ENCODE data around the gene ZNRD2.

Gene ZNRD2

GRCh38 chr11:65538232-65538914 lies 31.9 kb upstream of the ZNRD2 start:
- DNase-seq = no peak

GRCh38 chr11:65538915-65539743 lies 31.1 kb upstream of the ZNRD2 start:
- no peak for DNase-seq

- DNase-seq = no peak
These were observed 30.5 kb upstream of the ZNRD2 start for GRCh38 chr11:65539744-65540289.

GRCh38 chr11:65540290-65541092 lies 29.8 kb upstream of the ZNRD2 start:
- peak; percentile 78 for DNase-seq

GRCh38 chr11:65541093-65541982 lies 28.9 kb upstream of the ZNRD2 start:
- DNase-seq = no peak

- no peak for DNase-seq
These were observed 27.4 kb upstream of the ZNRD2 start for GRCh38 chr11:65542738-65543390.

- no peak for DNase-seq
These were observed 24.4 kb upstream of the ZNRD2 start for GRCh38 chr11:65545853-65546216.

- peak; percentile 82 for DNase-seq
These were observed 23.9 kb upstream of the ZNRD2 start for GRCh38 chr11:65546217-65546958.

- DNase-seq = no peak
These were observed 22.7 kb upstream of the ZNRD2 start for GRCh38 chr11:65547446-65548125.

GRCh38 chr11:65548395-65548794 lies 21.9 kb upstream of the ZNRD2 start:
- DNase-seq = no peak

- DNase-seq = no peak
These were observed 21.2 kb upstream of the ZNRD2 start for GRCh38 chr11:65549096-65549495.

- DNase-seq = peak; percentile 53
These were observed 18.5 kb upstream of the ZNRD2 start for GRCh38 chr11:65551572-65552387.

GRCh38 chr11:65552388-65552951 lies 17.8 kb upstream of the ZNRD2 start:
- no peak for DNase-seq

- DNase-seq = no peak
These were observed 16.8 kb upstream of the ZNRD2 start for GRCh38 chr11:65553301-65554001.

- no peak for DNase-seq
These were observed 16.0 kb upstream of the ZNRD2 start for GRCh38 chr11:65554057-65554818.

GRCh38 chr11:65554842-65555430 lies 15.3 kb upstream of the ZNRD2 start:
- DNase-seq = no peak

- DNase-seq = no peak
These were observed 14.5 kb upstream of the ZNRD2 start for GRCh38 chr11:65555693-65556231.

All from COR-L47 (cell line).